GM04504 (cell line): Measurements from ENCODE around the gene LACC1.

Experiments used
- DNase-seq: peaks from one replicate; pipeline ENCODE4 v3.0.0-alpha.2; 2012; ENCODE audit warnings: low read depth

Gene LACC1

GRCh38 chr13:43884222-43884621 is 4.5 kb downstream of the LACC1 start:
- DNase-seq = no peak

- no peak for DNase-seq
Observed at GRCh38 chr13:43894438-43894837, 14.7 kb downstream of the LACC1 start.

GRCh38 chr13:43895940-43896339 is 16.2 kb downstream of the LACC1 start:
- no peak for DNase-seq

GRCh38 chr13:43905435-43906031 is 25.8 kb downstream of the LACC1 start:
- peak; percentile 35 for DNase-seq

GRCh38 chr13:43908156-43909126 is 28.7 kb downstream of the LACC1 start:
- peak; percentile 23 for DNase-seq

- DNase-seq = no peak
Observed at GRCh38 chr13:43910856-43911255, 31.2 kb downstream of the LACC1 start.

- DNase-seq = no peak
Observed at GRCh38 chr13:43911278-43911677, 31.6 kb downstream of the LACC1 start.

- DNase-seq = no peak
Observed at GRCh38 chr13:43911871-43912270, 32.2 kb downstream of the LACC1 start.

GRCh38 chr13:43915451-43915850 is 35.7 kb downstream of the LACC1 start:
- DNase-seq = no peak

- no peak for DNase-seq
Observed at GRCh38 chr13:43916828-43917227, 37.1 kb downstream of the LACC1 start.

GRCh38 chr13:43918636-43919035 is 38.9 kb downstream of the LACC1 start:
- no peak for DNase-seq

GRCh38 chr13:43920965-43921674 is 41.4 kb downstream of the LACC1 start:
- DNase-seq = no peak

- DNase-seq = no peak
Observed at GRCh38 chr13:43924549-43925245, 45.0 kb downstream of the LACC1 start.

- no peak for DNase-seq
Observed at GRCh38 chr13:43929947-43930346, 50.2 kb downstream of the LACC1 start.

- DNase-seq = no peak
Observed at GRCh38 chr13:43933378-43933777, 53.7 kb downstream of the LACC1 start.

GRCh38 chr13:43934273-43934672 is 54.6 kb downstream of the LACC1 start:
- DNase-seq = no peak

- peak; percentile 5 for DNase-seq
Observed at GRCh38 chr13:43935878-43936277, 56.2 kb downstream of the LACC1 start.

GRCh38 chr13:43936647-43937046 is 56.9 kb downstream of the LACC1 start:
- no peak for DNase-seq

- no peak for DNase-seq
Observed at GRCh38 chr13:43937839-43938238, 58.1 kb downstream of the LACC1 start.

GRCh38 chr13:43938449-43938848 is 58.7 kb downstream of the LACC1 start:
- no peak for DNase-seq

GRCh38 chr13:43939086-43939485 is 59.4 kb downstream of the LACC1 start:
- DNase-seq = no peak

- no peak for DNase-seq
Observed at GRCh38 chr13:43942286-43942685, 62.6 kb downstream of the LACC1 start.
